ENCODE results near the gene WDFY2.

Gene WDFY2

DNA sequence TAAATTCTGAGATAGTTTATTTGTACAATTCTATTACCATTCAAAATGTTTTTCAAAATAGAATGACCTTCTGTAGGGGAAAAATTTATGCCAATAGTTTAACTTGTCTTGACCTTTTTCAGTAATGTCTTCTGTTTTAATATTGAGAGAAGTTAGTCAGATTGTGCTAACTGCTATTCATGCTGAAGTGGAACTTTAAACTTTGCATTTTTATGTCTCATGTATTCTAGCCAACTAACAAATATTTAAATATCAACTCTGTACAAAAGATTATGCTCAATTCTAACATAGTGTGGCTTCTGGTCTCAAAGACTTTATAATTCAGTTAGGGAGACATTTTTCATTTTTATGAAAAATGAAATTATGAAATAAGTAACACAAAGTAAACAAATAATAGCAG is 94.2 kb downstream of the WDFY2 start:
- no peak overlapping the region for H3K27ac ChIP-seq (ENCODE audit: low read depth, low read length)
- TF ChIP-seq, protein P1, sequence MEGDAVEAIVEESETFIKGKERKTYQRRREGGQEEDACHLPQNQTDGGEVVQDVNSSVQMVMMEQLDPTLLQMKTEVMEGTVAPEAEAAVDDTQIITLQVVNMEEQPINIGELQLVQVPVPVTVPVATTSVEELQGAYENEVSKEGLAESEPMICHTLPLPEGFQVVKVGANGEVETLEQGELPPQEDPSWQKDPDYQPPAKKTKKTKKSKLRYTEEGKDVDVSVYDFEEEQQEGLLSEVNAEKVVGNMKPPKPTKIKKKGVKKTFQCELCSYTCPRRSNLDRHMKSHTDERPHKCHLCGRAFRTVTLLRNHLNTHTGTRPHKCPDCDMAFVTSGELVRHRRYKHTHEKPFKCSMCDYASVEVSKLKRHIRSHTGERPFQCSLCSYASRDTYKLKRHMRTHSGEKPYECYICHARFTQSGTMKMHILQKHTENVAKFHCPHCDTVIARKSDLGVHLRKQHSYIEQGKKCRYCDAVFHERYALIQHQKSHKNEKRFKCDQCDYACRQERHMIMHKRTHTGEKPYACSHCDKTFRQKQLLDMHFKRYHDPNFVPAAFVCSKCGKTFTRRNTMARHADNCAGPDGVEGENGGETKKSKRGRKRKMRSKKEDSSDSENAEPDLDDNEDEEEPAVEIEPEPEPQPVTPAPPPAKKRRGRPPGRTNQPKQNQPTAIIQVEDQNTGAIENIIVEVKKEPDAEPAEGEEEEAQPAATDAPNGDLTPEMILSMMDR (IDR thresholded peaks at IDR 0.05; ENCODE audit: insufficient read depth, low read length, poor library complexity, severe bottlenecking), result no peak
- TF ChIP-seq EZH2phosphoT487 (conservative IDR thresholded peaks at IDR 0.05; ENCODE audit: low read length), result no peak
- no peaks in the 10 kb centered on the region for H3K27me3 ChIP-seq (ENCODE audit: low read length)
- H3K9me3 ChIP-seq (ENCODE audit: insufficient read depth, low read length), result no peaks in the 10 kb centered on the region
- no peak overlapping the region for H3K4me2 ChIP-seq (ENCODE audit: low read depth, low read length, poor library complexity, severe bottlenecking)
- no peak overlapping the region for H3K4me3 ChIP-seq (ENCODE audit: insufficient read depth, low read length, poor library complexity, severe bottlenecking)
- H3K9ac ChIP-seq (ENCODE audit: low read length), result no peak overlapping the region
- no peaks in the 10 kb centered on the region for H3K36me3 ChIP-seq (ENCODE audit: low read length)
- no peaks in the 10 kb centered on the region for H3F3A ChIP-seq (ENCODE audit: insufficient read depth)
- no peak overlapping the region for H2AFZ ChIP-seq (ENCODE audit: low read depth, low read length, severe bottlenecking)
- H3K9me2 ChIP-seq (replicated peaks; ENCODE audit: insufficient read depth, low read length), result no peaks in the 10 kb centered on the region
- H4K20me1 ChIP-seq (ENCODE audit: low read depth, low read length), result no peaks in the 10 kb centered on the region
- no peaks in the 10 kb centered on the region for H3K79me2 ChIP-seq (ENCODE audit: insufficient read depth, low read length)

DNA sequence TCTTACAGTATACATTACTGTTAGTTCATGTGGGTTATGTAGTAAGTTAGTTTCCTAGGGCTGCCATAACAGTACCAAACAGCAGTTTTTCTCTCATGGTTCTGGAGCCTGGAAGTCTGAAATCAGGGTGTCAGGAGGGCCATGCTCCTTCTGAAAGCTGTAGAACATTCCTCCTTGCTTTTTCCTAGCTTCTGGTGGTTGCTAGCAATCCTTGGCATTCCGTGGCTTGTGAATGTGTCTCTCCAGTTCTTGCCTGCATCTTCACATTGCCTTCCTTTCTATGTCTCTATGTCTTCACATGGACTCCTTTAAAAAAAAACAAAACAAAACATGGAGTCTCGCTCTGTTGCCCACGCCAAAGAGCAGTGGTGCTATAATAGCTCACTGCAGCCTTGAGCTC is 95.4 kb downstream of the WDFY2 start:
- H3K27ac ChIP-seq (ENCODE audit: low read depth, low read length), result no peak overlapping the region
- no peaks in the 10 kb centered on the region for H3K9me3 ChIP-seq (ENCODE audit: insufficient read depth, low read length)
- no peak overlapping the region for H3K4me2 ChIP-seq (ENCODE audit: low read depth, low read length, poor library complexity, severe bottlenecking)
- no peaks in the 10 kb centered on the region for H4K20me1 ChIP-seq (ENCODE audit: low read depth, low read length)
- H3K27me3 ChIP-seq (ENCODE audit: low read length), result no peaks in the 10 kb centered on the region
- H3K79me2 ChIP-seq (ENCODE audit: insufficient read depth, low read length), result no peaks in the 10 kb centered on the region
- H2AFZ ChIP-seq (ENCODE audit: low read depth, low read length, severe bottlenecking), result no peak overlapping the region
- no peak overlapping the region for H3K9ac ChIP-seq (ENCODE audit: low read length)
- H3K36me3 ChIP-seq (ENCODE audit: low read length), result no peaks in the 10 kb centered on the region
- H3F3A ChIP-seq (ENCODE audit: insufficient read depth), result no peaks in the 10 kb centered on the region
- H3K4me3 ChIP-seq (ENCODE audit: insufficient read depth, low read length, poor library complexity, severe bottlenecking), result no peak overlapping the region
- no peak for TF ChIP-seq EZH2phosphoT487 (conservative IDR thresholded peaks at IDR 0.05; ENCODE audit: low read length)
- TF ChIP-seq, protein P1 (IDR thresholded peaks at IDR 0.05; ENCODE audit: insufficient read depth, low read length, poor library complexity, severe bottlenecking), result no peak
- H3K9me2 ChIP-seq (replicated peaks; ENCODE audit: insufficient read depth, low read length), result no peaks in the 10 kb centered on the region

DNA sequence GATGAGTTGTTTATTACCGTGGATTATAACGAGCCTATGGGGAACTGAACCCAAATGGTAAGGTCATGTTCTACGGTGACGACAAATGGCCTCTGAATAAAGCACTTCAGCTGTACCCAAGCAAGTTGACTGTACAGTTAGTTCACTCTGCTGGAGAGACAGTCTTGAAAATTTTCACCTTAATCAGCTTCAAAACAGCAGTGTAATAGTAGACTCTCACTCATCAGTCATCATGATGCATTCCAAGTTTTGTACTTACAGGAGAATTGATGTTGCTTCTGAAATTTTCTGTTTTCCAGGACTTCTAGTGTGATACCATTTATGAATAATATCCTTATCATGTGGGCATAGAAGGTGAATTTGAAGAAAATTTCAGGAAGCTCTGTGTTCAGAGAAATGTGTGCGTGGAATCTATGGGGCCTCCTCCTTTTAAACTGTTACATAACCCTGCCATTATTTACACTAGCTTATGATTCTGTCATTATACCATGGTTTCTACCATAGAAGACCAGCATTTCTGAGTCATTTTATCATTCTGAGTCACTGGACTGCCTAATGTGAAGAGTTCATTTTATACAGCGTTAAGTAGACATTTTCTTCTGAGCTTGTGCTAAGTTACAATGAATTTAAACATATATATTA is 96.9 kb downstream of the WDFY2 start:
- Histone ChIP-seq H2AFZ (ENCODE audit: low read depth, low read length, severe bottlenecking) (no peak overlapping the region), H3K36me3 (ENCODE audit: low read length) (no peaks in the 10 kb centered on the region), H3K9me3 (ENCODE audit: insufficient read depth, low read length) (no peaks in the 10 kb centered on the region), H3K4me2 (ENCODE audit: low read depth, low read length, poor library complexity, severe bottlenecking) (no peak overlapping the region), H3K27me3 (ENCODE audit: low read length) (no peaks in the 10 kb centered on the region), H3K9ac (ENCODE audit: low read length) (no peak overlapping the region), H3K4me3 (ENCODE audit: insufficient read depth, low read length, poor library complexity, severe bottlenecking) (no peak overlapping the region), H3F3A (ENCODE audit: insufficient read depth) (no peaks in the 10 kb centered on the region), H3K79me2 (ENCODE audit: insufficient read depth, low read length) (no peaks in the 10 kb centered on the region), H4K20me1 (ENCODE audit: low read depth, low read length) (no peaks in the 10 kb centered on the region), H3K9me2 (replicated peaks; ENCODE audit: insufficient read depth, low read length) (no peaks in the 10 kb centered on the region), H3K27ac (ENCODE audit: low read depth, low read length) (no peak overlapping the region)
- TF ChIP-seq EZH2phosphoT487 (conservative IDR thresholded peaks at IDR 0.05; ENCODE audit: low read length), result no peak
- TF ChIP-seq, protein P1 (IDR thresholded peaks at IDR 0.05; ENCODE audit: insufficient read depth, low read length, poor library complexity, severe bottlenecking), result no peak
